Measurements from ENCODE around the gene BBIP1.

Gene BBIP1, protein sequence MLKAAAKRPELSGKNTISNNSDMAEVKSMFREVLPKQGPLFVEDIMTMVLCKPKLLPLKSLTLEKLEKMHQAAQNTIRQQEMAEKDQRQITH

DNA sequence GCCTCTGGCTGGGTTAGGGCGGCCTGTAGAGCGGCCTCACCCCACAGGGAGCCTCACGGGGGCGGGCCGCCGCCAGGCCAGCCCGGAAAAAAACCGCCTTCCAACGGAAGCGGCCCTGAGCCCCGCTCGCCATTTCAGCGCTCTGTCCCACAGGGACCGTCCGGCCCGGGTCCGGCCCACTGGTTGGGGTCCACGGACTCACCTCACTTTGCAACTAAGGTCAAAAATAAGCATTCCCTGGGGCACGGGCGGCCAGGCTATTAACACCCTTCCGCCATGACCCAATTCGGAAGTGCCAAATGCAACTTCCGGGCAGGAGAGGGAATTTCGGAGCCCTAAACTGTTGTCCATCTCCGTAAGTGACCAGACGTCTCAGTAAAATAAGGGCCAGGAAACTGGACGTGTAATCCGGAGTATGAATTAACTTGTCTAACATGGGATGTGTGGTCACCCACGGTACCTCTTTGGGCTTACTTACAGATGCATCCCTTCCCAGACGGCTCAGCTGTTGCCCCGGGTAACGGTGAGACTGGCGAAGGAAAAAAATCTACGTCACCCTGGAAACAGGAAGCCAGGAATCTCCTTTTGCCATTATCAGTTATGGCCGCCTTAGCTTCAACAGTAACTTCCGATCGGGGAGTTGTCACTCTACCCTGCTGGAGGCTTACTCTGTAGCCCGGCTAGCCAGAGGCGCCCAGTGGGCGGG, at the start of gene BBIP1:
Gene BBIP1 (minus strand): TSS at position 538 of the 706 bp plus-strand sequence. CDS start 1,023 bp downstream, outside the sequence.
- DNase-seq, result peak; percentile 90

- no peak for DNase-seq
Measured at GRCh38 chr10:110967645-110968044, 48.7 kb upstream of the BBIP1 start.

DNA sequence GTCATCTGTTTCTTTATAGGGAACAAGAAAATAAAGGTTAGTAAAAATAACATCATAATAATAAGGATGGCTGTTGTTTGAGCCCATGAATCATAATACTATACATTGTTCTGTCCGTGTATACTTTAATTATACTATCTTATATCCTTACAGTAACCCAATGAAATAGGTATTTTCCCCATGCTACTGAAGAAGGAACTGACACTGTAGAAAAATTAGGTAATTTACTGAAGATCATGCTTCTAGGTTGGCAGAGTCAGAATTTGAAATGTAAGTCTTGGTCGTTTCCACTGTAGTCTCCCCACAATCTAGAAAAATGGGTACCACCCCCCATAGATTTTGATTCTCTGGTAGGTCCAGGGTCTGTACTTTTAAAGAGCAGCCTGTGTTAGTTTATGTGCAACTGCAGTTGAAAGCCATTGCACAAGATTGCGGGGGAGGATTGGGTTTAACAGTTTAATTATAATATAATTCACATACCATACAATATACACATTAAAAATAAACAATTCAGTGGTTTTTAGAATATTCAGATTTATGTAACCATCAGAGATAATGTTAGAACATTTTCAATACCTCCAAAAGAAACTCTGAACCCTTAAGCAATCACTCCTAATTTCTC, 48.1 kb upstream of the BBIP1 start:
- DNase-seq, result no peak

GRCh38 chr10:110966146-110966545, 47.2 kb upstream of the BBIP1 start:
- DNase-seq, result no peak

- no peak for DNase-seq
Measured at GRCh38 chr10:110965216-110965615, 46.2 kb upstream of the BBIP1 start.

- no peak for DNase-seq
Measured at GRCh38 chr10:110964681-110965080, 45.7 kb upstream of the BBIP1 start.

GRCh38 chr10:110963162-110963561, 44.2 kb upstream of the BBIP1 start:
- no peak for DNase-seq

- no peak for DNase-seq
Measured at GRCh38 chr10:110962443-110962842, 43.5 kb upstream of the BBIP1 start.

GRCh38 chr10:110960333-110960712, 41.3 kb upstream of the BBIP1 start:
- no peak for DNase-seq

GRCh38 chr10:110959379-110960332, 40.7 kb upstream of the BBIP1 start:
- DNase-seq, result no peak

- no peak for DNase-seq
Measured at GRCh38 chr10:110957606-110958005, 38.6 kb upstream of the BBIP1 start.

DNA sequence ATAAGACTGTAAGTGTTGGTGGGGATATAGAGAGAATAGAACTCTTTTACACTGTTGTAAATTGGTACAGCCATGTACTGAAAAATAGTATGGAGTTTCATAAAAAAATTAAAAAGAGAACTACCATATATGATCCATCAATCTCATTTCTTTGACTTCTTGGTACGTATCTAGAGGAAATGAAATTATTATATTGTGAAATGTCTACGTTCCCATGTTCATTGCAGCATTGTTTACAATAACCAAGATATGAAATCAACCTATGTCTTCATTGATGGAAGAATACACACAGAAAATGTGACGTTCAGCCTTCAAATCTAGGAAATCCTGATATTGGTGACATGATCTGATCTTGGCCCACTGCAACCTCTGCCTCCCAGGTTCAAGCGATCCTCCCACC, 32.4 kb upstream of the BBIP1 start:
- DNase-seq, result no peak

- DNase-seq, result no peak
Measured at GRCh38 chr10:110947061-110947595, 28.1 kb upstream of the BBIP1 start.

DNA sequence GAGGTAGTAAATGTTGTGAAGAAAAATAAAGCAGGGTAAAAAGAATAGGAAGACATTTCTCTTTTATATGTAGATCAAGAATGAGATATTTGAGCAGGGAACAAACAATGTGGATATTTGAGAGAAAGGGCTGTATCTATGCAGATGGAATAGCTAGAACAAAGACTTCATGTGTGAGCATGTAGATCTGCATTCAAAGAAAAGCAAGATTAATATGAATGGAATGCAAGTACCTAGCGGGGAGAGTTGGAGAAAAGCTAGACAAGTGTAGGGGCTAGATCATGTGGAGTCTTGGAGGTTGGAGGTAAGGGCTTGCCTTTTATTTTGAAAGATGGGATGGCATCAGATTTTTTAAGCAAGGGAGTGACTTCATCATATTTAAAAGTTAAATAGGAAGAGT, 27.5 kb upstream of the BBIP1 start:
- no peak for DNase-seq

DNA sequence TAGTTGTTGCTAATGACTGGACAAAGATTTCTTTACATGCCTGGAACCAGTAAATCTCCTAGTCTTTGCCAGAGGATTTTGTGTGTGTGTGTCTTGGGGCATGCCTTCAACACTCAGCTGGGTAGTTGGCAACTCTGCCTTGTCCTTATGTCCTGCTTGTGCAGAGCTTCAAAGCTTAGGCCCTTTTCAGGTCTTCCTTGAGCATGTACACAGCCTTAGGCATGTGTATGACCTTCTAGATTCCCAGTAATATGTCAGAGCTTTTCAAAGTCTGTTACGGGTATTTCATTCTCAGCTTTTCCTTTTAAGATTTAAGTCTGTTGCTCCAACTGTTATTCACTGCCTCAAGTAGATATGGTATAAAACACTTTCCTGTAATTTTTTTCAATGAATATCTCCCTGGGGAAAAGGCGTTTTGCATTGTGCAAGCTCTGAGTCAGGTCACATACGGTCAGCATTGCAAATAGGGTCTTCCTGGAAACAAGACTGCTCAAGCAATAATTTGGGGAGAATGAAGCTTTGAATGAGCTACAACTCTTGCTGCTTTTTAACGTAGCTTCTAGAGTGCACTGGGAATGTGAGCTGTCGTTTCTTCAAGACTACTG, 25.9 kb upstream of the BBIP1 start:
- no peak for DNase-seq

GRCh38 chr10:110939419-110939818, 20.4 kb upstream of the BBIP1 start:
- no peak for DNase-seq

GRCh38 chr10:110936757-110937156, 17.8 kb upstream of the BBIP1 start:
- DNase-seq, result no peak

- no peak for DNase-seq
Measured at GRCh38 chr10:110932505-110933180, 13.7 kb upstream of the BBIP1 start.

GRCh38 chr10:110931769-110932381, 12.9 kb upstream of the BBIP1 start:
- no peak for DNase-seq

DNA sequence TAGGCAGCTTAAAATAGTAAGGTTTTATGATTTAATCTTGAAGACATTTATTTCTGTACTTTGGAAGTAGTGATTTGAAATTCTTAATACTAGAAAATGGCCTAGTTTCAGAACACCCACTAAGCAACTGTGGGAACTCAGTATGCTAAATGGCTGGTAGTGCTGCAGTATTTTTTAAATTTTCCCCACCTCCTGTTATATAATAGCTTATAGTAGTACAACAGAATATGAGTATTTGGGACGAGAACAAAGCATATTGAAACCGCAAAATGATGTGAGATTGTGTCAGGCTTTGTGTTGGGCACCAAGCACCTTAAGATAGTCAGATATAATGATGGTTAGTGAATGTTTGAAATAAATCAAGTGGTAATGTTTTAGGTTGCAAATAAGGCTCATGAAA, 8.5 kb upstream of the BBIP1 start:
- DNase-seq, result no peak

- no peak for DNase-seq
Measured at GRCh38 chr10:110923856-110924493, 5.0 kb upstream of the BBIP1 start.
